Right lobe of liver (tissue), 6 donors: Measurements from ENCODE around the gene SNAP25. TPM values are rescaled to one million over a fixed set of nuclear protein-coding genes. Genes with fewer than 3 reads are reported as not detected.

Source experiments
- ATAC-seq, 4 donors: fragments of 200-7000 bp; cut with Tn5 transposase; one replicate each; pipeline ENCODE4 v1.9.1; 2020; ENCODE audit warnings: mild to moderate bottlenecking in 4 of 4, moderate library complexity in 4 of 4
- DNase-seq, 3 donors: peaks; one replicate each; pipeline ENCODE4 v3.0.0-alpha.2; 2020
- H3K27ac ChIP-seq, 3 donors: fragments of 200-600 bp; one replicate each; pipeline ENCODE4 v1.8.0; 2022
- H3K27me3 ChIP-seq, 2 donors: fragments of 200-600 bp; one replicate each; pipeline ENCODE4 v1.8.0; 2022
- H3K36me3 ChIP-seq, 4 donors: fragments of 200-600 bp; sonication (generic) in 1 of 4; one replicate each; pipeline versions ENCODE4 v1.5.1 to v1.8.0; 2017 to 2022; ENCODE audit warnings: control low read depth in 1 of 4
- H3K4me1 ChIP-seq, 4 donors: fragments of 200-600 bp; sonication (generic) in 1 of 4; one replicate each; pipeline versions ENCODE4 v1.5.1 to v1.8.0; 2017 to 2022; ENCODE audit warnings: control low read depth in 1 of 4
- H3K4me3 ChIP-seq, 3 donors: fragments of 200-600 bp; one replicate each; pipeline ENCODE4 v1.8.0; 2022
- H3K9me3 ChIP-seq, 4 donors: fragments of 200-600 bp; sonication (generic) in 1 of 4; one replicate each; pipeline versions ENCODE4 v1.5.1 to v1.8.0; 2017 to 2022; ENCODE audit warnings: control low read depth in 1 of 4
- POLR2A ChIP-seq: fragments of 450-650 bp; IDR thresholded peaks from one replicate; pipeline ENCODE4 v1.6.1; 2017; ENCODE audit warnings: antibody characterized with exemption, mild to moderate bottlenecking
- WGBS: methylation state at CpG from one replicate; pipeline ENCODE4 v1.1.6; 2018; ENCODE audit warnings: low coverage, low lambda C conversion rate; ENCODE audit not compliant: insufficient coverage; ENCODE audit errors: missing lambda C conversion rate; 5-methylcytosine and 5-hydroxymethylcytosine counted together
- intact Hi-C, 2 donors: fragments of 100-400 bp; cut with DNase I; formaldehyde crosslinking; loops; one replicate each; pipeline versions ENCODE4 v1.11.2 to v1.14.1; 2022
- long read RNA-seq: library from polyadenylated mRNA; unstranded; transcript quantifications from one replicate; pipeline ENCODE4 v2.0.0, GENCODE V29; 2019
- total RNA-seq, 6 experiments: library from RNA; depleted of rRNA in 2 of 6; stranded (reverse); fragments of >200 nt in 2 of 6; fragmentation: NEBNext Ultra II Directional in 3 of 6; extraction: Animal tissue kit (Norgen Biotek cat#: 25700) in 3 of 6; gene quantifications; one replicate each; pipeline versions ENCODE4 v1.1.0 to v1.2.4, GENCODE V29; 2016 to 2023
- TF ChIP-seq, protein P1 (sequence below), 4 donors: fragments of 200-600 bp in 3 of 4; fragments of 450-650 bp in 1 of 4; IDR thresholded peaks; one replicate each; pipeline versions ENCODE4 v1.5.1 to v1.8.0; 2016 to 2022; ENCODE audit warnings: antibody characterized with exemption in 4 of 4, mild to moderate bottlenecking in 2 of 4
- donor health status: DM: no; HTN: yes; CAD: no.
- donor health status: DM: no; HTN: no; CAD: no.
- donor health status: DM: no; HTN: no; CAD: no.
- donor health status: DM: no; HTN: yes; CAD: no.
- donor health status: DM: no; HTN: yes; CAD: no.

The SNAP25 gene
- total RNA-seq = under 1 TPM in 2 of 6 experiments, not detected in 4; 0.23 to 0.32 TPM
- long read RNA-seq = 0 reads

DNA sequence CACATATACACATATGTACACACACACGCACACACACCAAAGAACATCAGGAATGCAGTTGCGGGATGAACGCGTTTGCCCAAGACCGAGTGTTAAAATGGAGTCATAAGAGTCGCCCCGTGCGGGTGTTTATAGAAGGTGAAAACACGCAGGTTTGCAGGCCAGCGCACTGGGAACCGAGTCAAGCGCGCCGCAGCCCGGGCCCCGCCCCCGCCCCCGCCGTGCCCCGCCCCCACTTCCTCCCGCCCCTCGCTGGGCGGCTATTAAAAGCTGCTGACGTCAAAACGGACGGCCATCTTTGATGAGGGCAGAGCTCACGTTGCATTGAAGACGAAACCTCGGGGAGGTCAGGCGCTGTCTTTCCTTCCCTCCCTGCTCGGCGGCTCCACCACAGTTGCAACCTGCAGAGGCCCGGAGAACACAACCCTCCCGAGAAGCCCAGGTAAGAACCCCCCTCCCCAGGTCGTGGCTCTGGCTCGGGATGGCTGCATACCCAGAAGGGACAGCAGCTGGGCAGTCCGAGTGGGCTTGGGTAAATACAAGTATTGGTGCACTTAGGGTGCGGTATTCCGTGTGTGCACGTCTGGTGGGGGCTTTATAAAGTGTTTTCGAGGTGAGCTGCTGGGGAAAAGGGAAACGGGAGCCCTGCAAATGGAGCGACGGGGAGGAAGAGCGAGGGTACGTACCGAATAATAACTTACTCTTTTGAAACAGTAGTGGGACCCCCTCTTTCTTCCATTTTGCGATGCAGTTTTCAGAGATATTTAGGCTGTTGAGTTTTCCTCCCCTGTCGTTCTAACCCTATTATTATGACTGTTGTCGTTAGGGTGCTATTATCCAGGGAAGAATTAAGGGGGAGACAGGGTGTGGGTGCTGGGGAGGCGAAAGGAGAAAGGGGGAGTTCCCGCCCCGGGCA is at the start of gene SNAP25:
TSS of gene SNAP25 (plus strand) at position 295 of the 916 bp plus-strand sequence. CDS start 56,662 bp downstream, outside the sequence.
- intact Hi-C loops = no loop called here
- peaks cover 0 to 9% (median 0%) of the 10 kb centered on the region in 4 donors for H3K4me1 ChIP-seq
- no peaks in the 10 kb centered on the region for H3K9me3 ChIP-seq
- H3K36me3 ChIP-seq = no peaks in the 10 kb centered on the region
- no peak within 1 kb of the TSS for H3K27ac ChIP-seq
- TF ChIP-seq, protein P1, sequence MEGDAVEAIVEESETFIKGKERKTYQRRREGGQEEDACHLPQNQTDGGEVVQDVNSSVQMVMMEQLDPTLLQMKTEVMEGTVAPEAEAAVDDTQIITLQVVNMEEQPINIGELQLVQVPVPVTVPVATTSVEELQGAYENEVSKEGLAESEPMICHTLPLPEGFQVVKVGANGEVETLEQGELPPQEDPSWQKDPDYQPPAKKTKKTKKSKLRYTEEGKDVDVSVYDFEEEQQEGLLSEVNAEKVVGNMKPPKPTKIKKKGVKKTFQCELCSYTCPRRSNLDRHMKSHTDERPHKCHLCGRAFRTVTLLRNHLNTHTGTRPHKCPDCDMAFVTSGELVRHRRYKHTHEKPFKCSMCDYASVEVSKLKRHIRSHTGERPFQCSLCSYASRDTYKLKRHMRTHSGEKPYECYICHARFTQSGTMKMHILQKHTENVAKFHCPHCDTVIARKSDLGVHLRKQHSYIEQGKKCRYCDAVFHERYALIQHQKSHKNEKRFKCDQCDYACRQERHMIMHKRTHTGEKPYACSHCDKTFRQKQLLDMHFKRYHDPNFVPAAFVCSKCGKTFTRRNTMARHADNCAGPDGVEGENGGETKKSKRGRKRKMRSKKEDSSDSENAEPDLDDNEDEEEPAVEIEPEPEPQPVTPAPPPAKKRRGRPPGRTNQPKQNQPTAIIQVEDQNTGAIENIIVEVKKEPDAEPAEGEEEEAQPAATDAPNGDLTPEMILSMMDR (IDR thresholded peaks at IDR 0.05) = no peak
- TF ChIP-seq POLR2A = no peak
- 2% methylated on average over 44 of the region's 53 CpGs for WGBS
- peaks cover 0 to 13% of the 10 kb centered on the region in 2 donors for H3K27me3 ChIP-seq
- DNase-seq (peak in 1 of 3 donors; percentile 27), ATAC-seq (peak; percentile 24 to 56 (median 52))
- H3K4me3 ChIP-seq = peak within 1 kb of the TSS in 2 of 3 donors; percentile 11 to 13

DNA sequence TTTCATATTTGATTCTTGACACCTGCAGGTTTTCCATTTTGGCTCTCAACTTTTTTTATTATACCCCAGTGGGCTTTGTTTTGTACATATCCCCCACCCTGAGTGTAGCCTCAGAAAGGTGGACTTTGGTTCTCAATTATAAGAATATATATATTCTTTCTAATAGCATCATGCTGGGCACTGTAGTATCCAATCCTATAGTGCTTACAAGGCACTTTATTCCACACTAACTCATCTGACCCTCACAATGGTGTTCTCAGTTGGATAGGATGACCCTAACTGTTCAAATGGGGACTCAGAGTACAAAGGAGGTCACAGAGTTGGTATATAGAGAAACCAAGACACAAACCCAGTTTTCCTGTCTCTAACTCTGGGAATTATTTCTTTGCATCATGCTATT is 48.9 kb upstream of the SNAP25 start:
- ATAC-seq = no peak
- Histone ChIP-seq H3K4me3 (no peak overlapping the region), H3K36me3 (no peaks in the 10 kb centered on the region), H3K9me3 (no peaks in the 10 kb centered on the region), H3K27me3 (no peaks in the 10 kb centered on the region), H3K4me1 (no peaks in the 10 kb centered on the region), H3K27ac (no peak overlapping the region)
- no peak for TF ChIP-seq POLR2A
- TF ChIP-seq, protein P1 (IDR thresholded peaks at IDR 0.05) = no peak
- intact Hi-C loops = no loop called here
- DNase-seq = no peak

DNA sequence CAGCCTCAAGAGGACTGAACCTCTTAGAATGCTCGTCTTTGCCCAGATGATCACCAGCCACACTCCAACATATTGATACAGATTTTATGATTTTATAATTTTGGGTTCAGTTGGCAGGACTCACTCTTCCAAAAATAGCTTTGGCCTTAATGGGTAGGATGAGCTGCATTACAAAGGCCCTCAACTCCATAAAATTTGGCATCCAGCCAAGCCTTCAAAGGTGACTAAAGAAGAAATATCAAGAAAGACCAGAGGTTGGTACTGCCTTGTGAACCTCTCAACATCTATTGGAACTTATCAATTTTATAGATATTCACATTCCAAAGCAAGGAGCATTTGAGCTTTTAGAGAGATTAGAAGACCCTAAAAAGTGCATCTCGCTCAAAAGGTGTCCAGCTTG is 48.4 kb upstream of the SNAP25 start:
- WGBS = 71% methylated on average over 1 of the region's 2 CpGs
- TF ChIP-seq POLR2A = no peak
- TF ChIP-seq, protein P1 (IDR thresholded peaks at IDR 0.05) = no peak
- Histone ChIP-seq H3K4me3 (no peak overlapping the region), H3K9me3 (no peaks in the 10 kb centered on the region), H3K4me1 (no peaks in the 10 kb centered on the region), H3K27ac (no peak overlapping the region), H3K27me3 (no peaks in the 10 kb centered on the region), H3K36me3 (no peaks in the 10 kb centered on the region)
- ATAC-seq = no peak
- DNase-seq = no peak
- intact Hi-C loops = no loop called here

DNA sequence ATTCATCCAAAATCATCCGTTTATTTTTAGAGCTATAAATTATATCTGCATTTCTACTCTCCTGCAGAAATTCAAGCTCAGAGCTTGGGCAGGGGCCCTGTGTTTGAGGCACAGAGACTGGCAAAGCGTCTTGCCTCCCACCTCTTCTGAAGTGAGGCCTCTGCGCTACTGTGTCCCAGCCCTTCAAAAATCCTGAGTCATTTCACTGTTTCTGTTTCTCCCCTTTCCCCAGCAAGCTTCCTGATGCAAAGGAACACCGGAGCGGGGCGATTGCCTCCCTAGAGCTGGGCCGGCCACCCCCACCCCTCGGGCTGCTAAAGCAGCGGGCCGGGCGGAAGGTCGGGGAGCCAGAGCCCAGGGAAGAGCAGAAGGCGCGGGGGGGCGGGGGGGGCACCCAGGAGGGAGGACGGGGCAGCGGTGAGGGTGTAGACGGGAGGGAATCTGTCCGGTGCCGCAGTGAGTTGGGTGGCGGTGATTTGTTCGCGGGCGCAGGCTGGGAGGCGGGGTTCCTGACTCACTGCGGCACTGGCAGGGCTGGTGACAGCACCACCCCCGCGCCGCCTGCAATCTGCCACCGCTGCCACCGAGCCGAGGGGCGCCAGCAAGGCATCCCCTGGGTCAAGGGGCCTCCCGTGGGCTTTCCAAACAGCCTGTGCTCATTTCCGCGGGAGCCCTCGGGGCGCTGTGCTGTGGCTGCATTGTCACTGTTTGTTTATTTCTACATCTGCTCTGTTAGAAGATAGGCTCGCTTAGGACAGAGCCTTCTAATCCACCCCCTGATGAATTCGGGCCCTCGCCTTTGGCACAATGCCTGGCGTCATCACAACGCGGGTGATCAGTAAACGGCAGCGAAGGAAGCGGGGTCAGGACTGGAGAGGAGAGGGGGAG is 46.5 kb upstream of the SNAP25 start:
- ATAC-seq (peak; percentile 67 to 90 (median 82)), DNase-seq (peak; percentile 60 to 75 (median 69))
- intact Hi-C loops = no loop called here
- no peaks in the 10 kb centered on the region for H3K27me3 ChIP-seq
- no peaks in the 10 kb centered on the region for H3K9me3 ChIP-seq
- TF ChIP-seq, protein P1 (IDR thresholded peaks at IDR 0.05) = no peak
- no peak for TF ChIP-seq POLR2A
- peaks cover 0 to 4% (median 0%) of the 10 kb centered on the region in 4 donors for H3K4me1 ChIP-seq
- H3K27ac ChIP-seq = no peak overlapping the region
- peak overlapping the region; percentile 37 to 47 (median 42) for H3K4me3 ChIP-seq
- no peaks in the 10 kb centered on the region for H3K36me3 ChIP-seq
- WGBS = 23% methylated on average over 27 of the region's 47 CpGs
